ENCODE measurements around the gene CTNNA2.

Gene CTNNA2

GRCh38 chr2:80217446-80217845, 704.6 kb downstream of the CTNNA2 start:
- DNase-seq (ENCODE audit: low spot score), result no peak

GRCh38 chr2:80222644-80223043, 709.8 kb downstream of the CTNNA2 start:
- DNase-seq (ENCODE audit: low spot score), result no peak

GRCh38 chr2:80231421-80231820, 718.6 kb downstream of the CTNNA2 start:
- DNase-seq (ENCODE audit: low spot score), result no peak

- DNase-seq (ENCODE audit: low spot score), result no peak
Measured at GRCh38 chr2:80233333-80233732, 720.5 kb downstream of the CTNNA2 start.

- peak; percentile 23 for DNase-seq (ENCODE audit: low spot score)
Measured at GRCh38 chr2:80238692-80239469, 726.0 kb downstream of the CTNNA2 start.

- no peak for DNase-seq (ENCODE audit: low spot score)
Measured at GRCh38 chr2:80242355-80242910, 729.6 kb downstream of the CTNNA2 start.

- no peak for DNase-seq (ENCODE audit: low spot score)
Measured at GRCh38 chr2:80244905-80245584, 732.2 kb downstream of the CTNNA2 start.

GRCh38 chr2:80246534-80246933, 733.7 kb downstream of the CTNNA2 start:
- DNase-seq (ENCODE audit: low spot score), result no peak

- DNase-seq (ENCODE audit: low spot score), result no peak
Measured at GRCh38 chr2:80247339-80247738, 734.5 kb downstream of the CTNNA2 start.

GRCh38 chr2:80248146-80248545, 735.3 kb downstream of the CTNNA2 start:
- no peak for DNase-seq (ENCODE audit: low spot score)

- DNase-seq (ENCODE audit: low spot score), result no peak
Measured at GRCh38 chr2:80252294-80252986, 739.6 kb downstream of the CTNNA2 start.

GRCh38 chr2:80255918-80256781, 743.3 kb downstream of the CTNNA2 start:
- peak; percentile 23 for DNase-seq (ENCODE audit: low spot score)

- DNase-seq (ENCODE audit: low spot score), result no peak
Measured at GRCh38 chr2:80256782-80257167, 743.9 kb downstream of the CTNNA2 start.

GRCh38 chr2:80257450-80257849, 744.6 kb downstream of the CTNNA2 start:
- no peak for DNase-seq (ENCODE audit: low spot score)

GRCh38 chr2:80258341-80258740, 745.5 kb downstream of the CTNNA2 start:
- DNase-seq (ENCODE audit: low spot score), result no peak

- no peak for DNase-seq (ENCODE audit: low spot score)
Measured at GRCh38 chr2:80258793-80259192, 745.9 kb downstream of the CTNNA2 start.

- DNase-seq (ENCODE audit: low spot score), result no peak
Measured at GRCh38 chr2:80259292-80259691, 746.4 kb downstream of the CTNNA2 start.

- DNase-seq (ENCODE audit: low spot score), result no peak
Measured at GRCh38 chr2:80266231-80266630, 753.4 kb downstream of the CTNNA2 start.

- DNase-seq (ENCODE audit: low spot score), result no peak
Measured at GRCh38 chr2:80269806-80270205, 757.0 kb downstream of the CTNNA2 start.

GRCh38 chr2:80280598-80280997, 767.7 kb downstream of the CTNNA2 start:
- DNase-seq (ENCODE audit: low spot score), result no peak

- DNase-seq (ENCODE audit: low spot score), result no peak
Measured at GRCh38 chr2:80281049-80281448, 768.2 kb downstream of the CTNNA2 start.

GRCh38 chr2:80288576-80288975, 775.7 kb downstream of the CTNNA2 start:
- DNase-seq (ENCODE audit: low spot score), result no peak

Measured in hepatic stellate cell (primary cell).